SK-N-SH (cell line): ENCODE results near the gene S100A2. TPM values are rescaled to one million over a fixed set of nuclear protein-coding genes. Genes with fewer than 3 reads are reported as not detected.

Source experiments
- EP300 ChIP-seq, 2 experiments: IDR thresholded peaks; 2 replicates each; pipeline versions ENCODE4 v1.4.0 to v1.6.1; 2012; ENCODE audit warnings: borderline replicate concordance in 1 of 2, low read depth in 1 of 2, low read length in 1 of 2
- EZH2phosphoT487 ChIP-seq: fragments of 200-600 bp; sonication (generic); IDR thresholded peaks from 2 replicates; pipeline ENCODE4 v1.6.1; 2017; ENCODE audit warnings: low read depth, mixed run types, mild to moderate bottlenecking, antibody characterized with exemption, moderate library complexity, borderline replicate concordance
- FOSL2 ChIP-seq: IDR thresholded peaks from 2 replicates; pipeline ENCODE4 v1.4.0; 2012; ENCODE audit warnings: low read depth, mild to moderate bottlenecking, moderate library complexity, borderline replicate concordance
- FOXJ3 ChIP-seq: sonication (generic); formaldehyde crosslinking; IDR thresholded peaks from 2 replicates; pipeline ENCODE4 v1.5.1; 2020; ENCODE audit warnings: mild to moderate bottlenecking, missing genetic modification reagents
- GABPA ChIP-seq: IDR thresholded peaks from 2 replicates; pipeline ENCODE4 v1.4.0; 2012; ENCODE audit warnings: low read depth, mild to moderate bottlenecking
- GATA2 ChIP-seq: sonication (generic); formaldehyde crosslinking; IDR thresholded peaks from 2 replicates; pipeline ENCODE4 v1.5.0; 2020; ENCODE audit warnings: mild to moderate bottlenecking, missing genetic modification reagents
- IRF3 ChIP-seq: fragments of 150-350 bp; IDR thresholded peaks from 2 replicates; pipeline ENCODE4 v1.6.1; 2016; ENCODE audit warnings: mild to moderate bottlenecking, low read depth, low read length
- JUND ChIP-seq: IDR thresholded peaks from 2 replicates; pipeline ENCODE4 v1.4.0; 2012
- MEF2A ChIP-seq: IDR thresholded peaks from 2 replicates; pipeline ENCODE4 v1.4.0; 2012; ENCODE audit warnings: low read depth, borderline replicate concordance
- MXI1 ChIP-seq: IDR thresholded peaks from 2 replicates; pipeline ENCODE4 v1.6.1; 2012; ENCODE audit warnings: mild to moderate bottlenecking, low read depth, low read length, improper control_type of control experiment
- PBX3 ChIP-seq: IDR thresholded peaks from 2 replicates; pipeline ENCODE4; 2012
- POLR2AphosphoS5 ChIP-seq: IDR thresholded peaks from 2 replicates; pipeline ENCODE4 v1.6.1; 2012; ENCODE audit warnings: low read depth, low read length
- REST ChIP-seq: IDR thresholded peaks from 2 replicates; pipeline ENCODE4 v1.6.1; 2012; ENCODE audit warnings: mild to moderate bottlenecking, low read depth, low read length, moderate library complexity
- RXRA ChIP-seq: IDR thresholded peaks from 2 replicates; pipeline ENCODE4 v1.4.0; 2012; ENCODE audit warnings: low read depth, mild to moderate bottlenecking, borderline replicate concordance
- TCF12 ChIP-seq: IDR thresholded peaks from 2 replicates; pipeline ENCODE4 v1.4.0; 2012
- USF1 ChIP-seq: IDR thresholded peaks from 2 replicates; pipeline ENCODE4 v1.4.0; 2012; ENCODE audit warnings: low read depth, borderline replicate concordance
- YY1 ChIP-seq: IDR thresholded peaks from 2 replicates; pipeline ENCODE4 v1.4.0; 2012; ENCODE audit warnings: low read depth, mild to moderate bottlenecking
- polyA plus RNA-seq, 3 experiments: library from polyadenylated mRNA; depleted of rRNA; stranded (reverse); fragments of >200 nt; gene quantifications; 2 replicates each; pipeline ENCODE4 v1.2.3, GENCODE V29; 2012

The S100A2 gene
- polyA plus RNA-seq, 1 of the 3 experiments (the other 2 are of a cell fraction), result 31.4 TPM

DNA sequence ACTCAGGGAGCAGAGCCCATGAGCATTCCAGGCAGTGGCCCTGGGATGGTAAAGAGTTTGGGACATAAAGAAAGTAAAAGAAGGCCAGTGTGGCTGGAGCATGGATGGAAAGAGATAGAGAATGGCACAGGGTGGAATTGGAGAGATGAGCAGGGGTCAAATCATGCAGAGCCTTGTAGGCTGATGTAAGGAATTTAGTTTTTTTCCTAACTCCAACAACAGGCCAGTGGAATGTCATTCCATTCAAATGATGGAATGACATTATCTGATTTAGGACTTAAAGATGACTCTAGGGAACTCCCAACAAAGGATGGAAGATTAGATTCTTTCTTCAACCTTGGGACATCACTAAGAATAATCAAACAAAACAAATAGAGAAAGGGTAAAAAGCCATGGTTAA lies 12.8 kb upstream of the S100A2 start (continued):
- TF ChIP-seq REST (no peak), POLR2AphosphoS5 (no peak), USF1 (no peak), IRF3 (no peak), YY1 (no peak), FOXJ3 (CRISPR knock-in tag) (no peak), FOSL2 (no peak), MEF2A (no peak), RXRA (0 out of 2 replicates have a peak, but pooled peaks have one; percentile 9), GATA2 (no peak), GABPA (no peak), MXI1 (no peak), TCF12 (peak; percentile 27; the same call in 1 of the 2 replicates), EP300 (IDR thresholded peaks at IDR 0.05; ENCODE audit: borderline replicate concordance in 1 of 2, low read depth in 1 of 2, low read length in 1 of 2) (no peak), EZH2phosphoT487 (no peak), JUND (peak; percentile 53), PBX3 (peak; percentile 69)
